IPS DF 6.9 (cell line): ENCODE measurements around the gene MED29.

Experiments
- DNase-seq: peaks from one replicate; pipeline ENCODE4 v3.0.0-alpha.2; 2013; ENCODE audit warnings: low read depth, low spot score
- H3K27ac ChIP-seq: one replicate; pipeline ENCODE4 v1.5.1; 2013; ENCODE audit warnings: low read length, control low read depth
- H3K27me3 ChIP-seq: 2 replicates; pipeline ENCODE4 v1.6.1; 2013; ENCODE audit warnings: mild to moderate bottlenecking, low read length; ENCODE audit not compliant: control insufficient read depth, insufficient read depth
- H3K36me3 ChIP-seq: 2 replicates; pipeline ENCODE4 v1.6.1; 2013; ENCODE audit warnings: low read length; ENCODE audit not compliant: control insufficient read depth, insufficient read depth
- H3K4me1 ChIP-seq: 2 replicates; pipeline ENCODE4 v1.6.1; 2013; ENCODE audit warnings: low read length; ENCODE audit not compliant: control insufficient read depth, insufficient read depth
- H3K4me3 ChIP-seq: 2 replicates; pipeline ENCODE4 v1.5.1; 2013; ENCODE audit warnings: mild to moderate bottlenecking, low read length
- H3K9me3 ChIP-seq: 2 replicates; pipeline ENCODE4 v1.6.1; 2013; ENCODE audit warnings: low read length, inconsistent platforms; ENCODE audit not compliant: control insufficient read depth, insufficient read depth
- WGBS: extraction: QIAGEN DNeasy Blood & Tissue Kit; methylation state at CpG from one replicate; pipeline ENCODE4 v1.1.7; 2013; ENCODE audit warnings: mixed read lengths, missing lambda C conversion rate; ENCODE audit not compliant: insufficient read length, insufficient coverage; 5-methylcytosine and 5-hydroxymethylcytosine counted together

Gene MED29

DNA sequence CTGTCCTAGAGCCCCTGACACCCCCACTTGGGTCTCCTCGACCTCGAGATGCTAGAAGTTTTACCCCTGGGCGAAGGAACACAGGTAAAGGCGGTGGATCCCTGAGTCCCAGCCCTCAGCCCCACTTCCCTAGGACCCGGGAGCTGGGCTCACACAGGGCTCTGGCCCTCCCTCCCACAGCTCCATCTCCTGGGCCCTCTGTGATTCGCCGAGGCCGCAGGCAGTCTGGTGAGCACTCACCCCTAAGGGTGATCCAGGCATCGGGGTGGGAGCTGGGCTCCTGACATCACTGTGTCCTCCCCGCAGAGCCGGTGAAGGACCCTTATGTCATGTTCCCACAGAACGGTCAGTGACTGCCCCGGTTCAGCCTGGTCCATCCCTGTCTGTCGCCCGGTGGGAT, 29.6 kb downstream of the MED29 start:
- Histone ChIP-seq H3K9me3 (no peaks in the 10 kb centered on the region), H3K36me3 (peaks cover 44% of the 10 kb centered on the region), H3K27ac (no peak overlapping the region), H3K27me3 (no peaks in the 10 kb centered on the region), H3K4me1 (no peaks in the 10 kb centered on the region), H3K4me3 (no peak overlapping the region)
- DNase-seq = no peak
- WGBS = no CpG with 5 or more reads among the region's 15 CpGs

DNA sequence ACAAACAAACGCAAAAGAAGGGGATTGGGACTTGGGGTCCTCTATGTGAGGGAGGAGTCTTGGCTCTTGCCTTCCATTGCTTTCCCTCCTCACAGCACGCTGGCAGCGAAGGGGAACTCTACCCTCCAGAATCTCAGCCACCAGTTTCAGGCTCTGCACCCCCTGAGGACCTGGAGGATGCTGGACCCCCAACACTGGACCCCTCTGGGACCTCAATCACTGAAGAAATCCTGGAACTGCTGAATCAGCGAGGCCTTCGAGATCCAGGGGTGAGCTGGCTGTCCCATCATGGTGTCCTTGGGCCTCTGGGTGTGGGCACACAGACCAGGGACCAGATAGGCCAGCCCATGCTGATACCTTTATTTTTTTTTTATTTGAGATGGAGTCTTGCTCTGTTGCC, 30.8 kb downstream of the MED29 start:
- Histone ChIP-seq H3K9me3 (no peaks in the 10 kb centered on the region), H3K27ac (no peak overlapping the region), H3K36me3 (peaks cover 41% of the 10 kb centered on the region), H3K4me3 (no peak overlapping the region), H3K27me3 (no peaks in the 10 kb centered on the region), H3K4me1 (no peaks in the 10 kb centered on the region)
- WGBS = no CpG with 5 or more reads among the region's 5 CpGs
- no peak for DNase-seq

DNA sequence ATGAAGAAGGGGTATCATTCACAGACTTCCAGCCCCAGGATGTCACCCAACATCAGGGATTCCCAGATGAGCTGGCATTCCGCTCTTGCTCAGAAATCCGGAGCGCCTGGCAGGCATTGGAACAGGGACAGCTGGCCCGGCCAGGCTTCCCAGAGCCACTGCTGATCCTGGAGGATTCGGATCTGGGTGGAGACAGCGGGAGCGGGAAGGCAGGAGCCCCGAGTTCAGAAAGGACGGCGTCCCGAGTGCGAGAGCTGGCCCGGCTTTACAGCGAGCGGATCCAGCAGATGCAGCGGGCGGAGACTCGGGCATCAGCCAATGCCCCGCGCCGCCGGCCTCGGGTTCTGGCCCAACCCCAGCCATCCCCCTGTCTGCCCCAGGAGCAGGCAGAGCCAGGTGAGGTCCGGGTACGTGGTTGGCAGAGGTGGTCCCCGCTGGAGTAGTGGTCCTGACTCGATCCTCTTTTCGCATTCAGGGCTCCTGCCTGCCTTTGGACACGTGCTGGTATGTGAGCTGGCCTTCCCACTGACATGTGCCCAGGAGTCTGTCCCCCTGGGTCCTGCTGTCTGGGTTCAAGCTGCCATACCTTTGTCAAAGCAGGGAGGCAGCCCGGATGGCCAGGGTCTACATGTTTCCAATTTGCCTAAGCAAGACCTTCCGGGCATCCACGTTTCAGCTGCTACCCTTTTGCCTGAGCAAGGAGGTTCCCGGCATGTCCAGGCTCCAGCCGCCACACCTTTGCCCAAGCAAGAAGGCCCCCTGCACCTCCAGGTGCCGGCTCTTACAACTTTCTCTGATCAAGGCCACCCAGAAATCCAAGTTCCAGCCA, 32.3 kb downstream of the MED29 start:
- no CpG with 5 or more reads among the region's 35 CpGs for WGBS
- H3K36me3 ChIP-seq = peaks cover 37% of the 10 kb centered on the region
- no peak overlapping the region for H3K4me3 ChIP-seq
- no peak overlapping the region for H3K27ac ChIP-seq
- no peaks in the 10 kb centered on the region for H3K9me3 ChIP-seq
- no peak for DNase-seq
- peaks cover 2% of the 10 kb centered on the region; the same call in 1 of the 2 replicates for H3K4me1 ChIP-seq
- H3K27me3 ChIP-seq = no peaks in the 10 kb centered on the region

DNA sequence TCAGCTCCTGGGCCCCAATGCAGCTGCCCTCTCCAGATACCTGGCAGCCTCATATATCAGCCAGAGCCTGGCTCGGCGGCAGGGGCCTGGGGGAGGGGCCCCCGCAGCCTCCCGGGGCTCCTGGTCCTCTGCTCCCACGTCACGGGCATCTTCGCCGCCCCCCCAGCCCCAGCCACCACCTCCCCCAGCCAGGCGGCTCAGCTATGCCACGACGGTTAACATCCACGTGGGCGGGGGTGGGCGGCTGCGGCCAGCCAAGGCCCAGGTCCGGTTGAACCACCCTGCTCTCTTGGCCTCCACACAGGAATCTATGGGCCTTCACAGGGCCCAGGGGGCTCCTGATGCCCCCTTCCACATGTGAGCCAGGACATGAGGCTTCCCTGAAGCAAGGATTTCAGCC, 33.8 kb downstream of the MED29 start:
- Histone ChIP-seq H3K27ac (no peak overlapping the region), H3K4me3 (no peak overlapping the region), H3K36me3 (peaks cover 30% of the 10 kb centered on the region), H3K4me1 (peaks cover 6% of the 10 kb centered on the region; the same call in 1 of the 2 replicates), H3K9me3 (no peaks in the 10 kb centered on the region), H3K27me3 (no peaks in the 10 kb centered on the region)
- DNase-seq = no peak
- WGBS = no CpG with 5 or more reads among the region's 16 CpGs

DNA sequence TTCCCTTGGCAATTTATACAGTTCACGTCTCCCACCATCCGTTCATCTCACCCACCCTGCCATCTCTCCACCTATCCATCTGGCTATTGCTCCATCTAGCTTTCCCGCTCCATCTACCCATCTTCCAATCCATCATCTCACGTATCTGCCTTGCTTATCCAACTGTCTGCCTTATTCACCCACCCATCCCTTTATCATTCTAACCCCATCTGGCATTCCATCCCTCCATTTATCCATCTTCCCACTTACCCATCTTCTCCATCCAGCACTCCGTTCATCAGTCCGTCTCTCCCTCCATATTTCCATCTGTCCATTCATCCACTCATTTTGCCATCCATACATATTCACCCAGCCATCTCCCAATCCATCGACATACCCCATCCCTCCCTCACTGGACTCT, 34.6 kb downstream of the MED29 start:
- no peak overlapping the region for H3K4me3 ChIP-seq
- no peak overlapping the region for H3K27ac ChIP-seq
- peaks cover 30% of the 10 kb centered on the region for H3K36me3 ChIP-seq
- peaks cover 6% of the 10 kb centered on the region; the same call in 1 of the 2 replicates for H3K4me1 ChIP-seq
- no peaks in the 10 kb centered on the region for H3K9me3 ChIP-seq
- no peak for DNase-seq
- no peaks in the 10 kb centered on the region for H3K27me3 ChIP-seq
- WGBS = 100% methylated on average over 5 of the region's 7 CpGs

DNA sequence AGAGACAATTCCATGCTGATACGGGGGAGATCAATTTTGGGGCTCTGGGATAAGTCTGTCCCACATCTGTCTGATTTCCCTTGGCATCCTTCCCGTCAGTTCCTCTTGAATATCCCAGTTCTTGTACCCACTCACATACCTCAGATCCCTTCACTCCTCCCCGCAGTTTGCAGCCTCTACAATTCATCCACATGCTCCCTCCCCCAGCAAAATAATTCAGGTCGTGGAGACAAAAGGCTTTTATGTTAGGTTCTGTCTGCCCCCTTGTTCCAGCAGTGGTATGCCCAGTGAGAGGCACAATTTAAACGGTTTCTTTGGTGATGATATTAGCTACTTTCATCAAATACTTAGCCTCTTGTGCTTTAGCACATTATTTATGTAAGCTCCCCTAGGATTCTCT, 35.0 kb downstream of the MED29 start:
- H3K36me3 ChIP-seq = peaks cover 27% of the 10 kb centered on the region
- no peak for DNase-seq
- WGBS = no CpG with 5 or more reads among the region's 5 CpGs
- H3K4me3 ChIP-seq = no peak overlapping the region
- H3K9me3 ChIP-seq = no peaks in the 10 kb centered on the region
- H3K4me1 ChIP-seq = peaks cover 6% of the 10 kb centered on the region; the same call in 1 of the 2 replicates
- H3K27ac ChIP-seq = no peak overlapping the region
- H3K27me3 ChIP-seq = no peaks in the 10 kb centered on the region

DNA sequence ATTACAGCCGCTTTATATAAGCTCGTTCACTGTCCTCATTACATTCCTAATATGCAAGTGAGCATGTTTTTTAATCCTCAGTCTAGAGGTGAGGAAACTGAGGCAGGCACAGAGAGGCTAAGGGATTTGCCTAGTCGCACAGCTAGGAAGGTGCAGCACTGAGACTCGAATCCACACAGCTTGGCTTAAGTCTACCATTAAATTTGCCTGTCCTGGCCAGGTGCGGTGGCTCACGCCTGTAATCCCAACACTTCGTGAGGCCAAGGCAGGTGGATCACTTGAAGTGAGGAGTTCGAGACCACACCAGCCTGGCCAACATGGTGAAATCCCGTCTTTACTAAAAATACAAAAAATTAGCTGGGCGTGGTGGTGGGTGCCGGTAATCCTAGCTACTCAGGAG, 36.5 kb downstream of the MED29 start:
- Histone ChIP-seq H3K36me3 (peaks cover 24% of the 10 kb centered on the region), H3K9me3 (no peaks in the 10 kb centered on the region), H3K27ac (no peak overlapping the region), H3K4me1 (peaks cover 6% of the 10 kb centered on the region; the same call in 1 of the 2 replicates), H3K4me3 (no peak overlapping the region), H3K27me3 (no peaks in the 10 kb centered on the region)
- no CpG with 5 or more reads among the region's 11 CpGs for WGBS
- no peak for DNase-seq

DNA sequence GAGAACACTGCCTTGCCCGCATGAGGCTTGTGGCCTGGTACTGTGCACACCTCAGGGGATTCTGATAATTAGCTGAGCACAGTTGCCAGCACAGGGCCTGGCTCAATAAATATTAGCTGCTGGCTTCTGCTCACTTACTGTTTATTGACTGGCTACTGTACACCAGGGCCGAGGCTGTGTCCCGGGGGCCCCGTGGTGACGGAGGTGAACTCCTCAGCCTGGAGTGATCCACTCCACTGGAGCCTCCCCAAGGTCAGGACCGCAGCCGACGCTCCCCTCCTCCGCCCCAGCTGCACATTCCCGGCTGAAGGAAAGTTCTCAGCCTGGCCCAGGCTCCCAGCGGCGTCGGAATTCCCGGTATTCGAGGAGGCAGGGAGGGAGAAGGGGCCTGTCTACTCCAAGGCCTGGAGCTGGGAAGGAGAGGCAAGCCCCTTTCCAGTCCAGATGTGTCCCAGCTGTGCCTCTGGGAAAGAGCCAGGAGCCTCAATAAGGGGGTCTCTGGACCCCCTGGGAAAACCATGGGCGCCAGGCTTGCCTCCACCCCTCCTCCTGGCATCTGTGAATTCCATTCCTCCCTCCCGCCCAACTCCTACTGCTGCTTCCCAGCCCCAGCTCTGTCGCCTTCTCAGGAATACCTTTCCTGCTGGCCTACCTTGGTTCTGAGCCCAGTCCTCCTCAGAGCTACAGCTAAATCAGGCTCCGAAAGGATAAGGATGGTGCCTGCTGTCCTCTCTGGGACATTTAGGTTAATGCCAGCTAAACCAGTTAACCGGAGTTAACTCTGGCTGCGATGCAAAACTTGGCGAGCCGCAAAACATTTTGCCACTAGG, 37.3 kb downstream of the MED29 start:
- Histone ChIP-seq H3K9me3 (no peaks in the 10 kb centered on the region), H3K27ac (peak overlapping the region; percentile 34), H3K27me3 (no peaks in the 10 kb centered on the region), H3K4me1 (peaks cover 7% of the 10 kb centered on the region), H3K4me3 (no peak overlapping the region), H3K36me3 (peaks cover 26% of the 10 kb centered on the region)
- WGBS = no CpG with 5 or more reads among the region's 23 CpGs
- no peak for DNase-seq

DNA sequence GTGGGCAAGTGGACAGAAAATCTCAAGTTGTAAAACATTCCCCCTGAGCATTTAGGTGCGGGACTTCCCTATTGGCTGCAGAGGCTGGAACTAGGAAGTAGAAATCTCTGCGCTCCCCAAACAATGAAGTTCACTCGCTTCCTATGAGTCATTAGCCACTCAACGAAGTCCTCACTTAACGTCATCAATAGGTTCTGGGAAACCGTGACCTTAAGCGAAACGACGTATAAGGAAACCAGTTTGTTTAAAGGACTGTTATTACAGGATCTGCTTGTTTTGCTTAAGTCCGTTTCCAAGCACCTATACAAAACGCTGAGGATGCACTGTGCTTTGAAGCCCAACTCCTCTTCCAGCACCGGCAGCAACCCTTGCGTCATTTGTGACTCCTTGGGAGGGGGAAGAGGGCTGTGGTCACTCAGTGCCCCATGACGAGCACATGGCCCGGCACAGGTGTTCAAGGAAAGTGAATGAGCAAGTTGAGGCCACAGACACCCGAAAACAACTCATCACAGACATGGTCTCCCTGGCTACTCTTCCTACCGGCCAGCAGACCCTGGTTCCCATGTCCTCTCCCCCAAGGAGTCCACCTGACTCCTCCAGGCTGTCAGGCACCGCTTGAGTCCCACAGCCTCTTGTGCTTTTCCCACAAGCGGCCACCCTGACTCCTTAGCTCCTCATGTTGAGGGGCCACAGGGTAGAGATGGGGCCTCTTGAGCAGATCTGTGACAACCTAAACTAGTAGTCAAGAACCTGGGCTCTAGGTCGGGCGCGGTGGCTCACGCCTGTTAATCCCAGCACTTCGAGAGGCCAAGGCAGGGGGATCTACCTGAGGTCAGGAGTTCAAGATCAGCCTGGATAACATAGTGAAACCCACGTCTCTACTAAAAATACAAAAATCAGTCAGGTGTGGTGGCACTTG, 39.8 kb downstream of the MED29 start:
- peaks cover 7% of the 10 kb centered on the region for H3K4me1 ChIP-seq
- H3K27ac ChIP-seq = no peak overlapping the region
- WGBS = no CpG with 5 or more reads among the region's 25 CpGs
- no peak for DNase-seq
- peaks cover 20% of the 10 kb centered on the region for H3K36me3 ChIP-seq
- H3K4me3 ChIP-seq = no peak overlapping the region
- H3K9me3 ChIP-seq = no peaks in the 10 kb centered on the region
- no peaks in the 10 kb centered on the region for H3K27me3 ChIP-seq

DNA sequence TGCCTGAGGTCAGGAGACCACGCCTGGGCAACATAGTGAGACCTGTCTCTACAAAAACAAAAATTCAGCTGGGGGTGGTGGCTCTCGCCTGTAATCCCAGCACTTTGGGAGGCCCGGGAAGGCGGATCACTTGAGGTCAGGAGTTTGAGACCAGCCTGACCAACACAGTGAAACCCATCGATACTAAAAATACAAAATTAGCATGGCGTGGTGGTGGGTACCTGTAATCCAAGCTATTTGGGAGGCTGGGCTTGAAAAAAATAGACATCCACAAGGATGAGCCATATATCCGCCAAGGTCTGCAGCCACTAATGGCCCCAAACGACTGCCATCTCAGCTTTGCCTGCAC, 41.5 kb downstream of the MED29 start:
- H3K36me3 ChIP-seq = peaks cover 20% of the 10 kb centered on the region
- H3K4me3 ChIP-seq = no peak overlapping the region
- H3K4me1 ChIP-seq = peaks cover 6% of the 10 kb centered on the region
- no peaks in the 10 kb centered on the region for H3K27me3 ChIP-seq
- H3K27ac ChIP-seq = no peak overlapping the region
- DNase-seq = no peak
- no CpG with 5 or more reads among the region's 8 CpGs for WGBS
- H3K9me3 ChIP-seq = no peaks in the 10 kb centered on the region
